VCaP (cell line): ENCODE measurements around the gene CYLD.
A peak's percentile ranks its signal among the peaks of the same experiment; 100 is the strongest.

Experiments used
- H3K27ac ChIP-seq: fragments of 450-650 bp; 2 replicates; pipeline ENCODE4 v1.5.1; 2017
- TF ChIP-seq, protein P1 (sequence below): fragments of 450-650 bp; conservative IDR thresholded peaks from 2 replicates; pipeline ENCODE4 v1.5.1; 2017; ENCODE audit warnings: mild to moderate bottlenecking, moderate library complexity

CYLD gene

DNA sequence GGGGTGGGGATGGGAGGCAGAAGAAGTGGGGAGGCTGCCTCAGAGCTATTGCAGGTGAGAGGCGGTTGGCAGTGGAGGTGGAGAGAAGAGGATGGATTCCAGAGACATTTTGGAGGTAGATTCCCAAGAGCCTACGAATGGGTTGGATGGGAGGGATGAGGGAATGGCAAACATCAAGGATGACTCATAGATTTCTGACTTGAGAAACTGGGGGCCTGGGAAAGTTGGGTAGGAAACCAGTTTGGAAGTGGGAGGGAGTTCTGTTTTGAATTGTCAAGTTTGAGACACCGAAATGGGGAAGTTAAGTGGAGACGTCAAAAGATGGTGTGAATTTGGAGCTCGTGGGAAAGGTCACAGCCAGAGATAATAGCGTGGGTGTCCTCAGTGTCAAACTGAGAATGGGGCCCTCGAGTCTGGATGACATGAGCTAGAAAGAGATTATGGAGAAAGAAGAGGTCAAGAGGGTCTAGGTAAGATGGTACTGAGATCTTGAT, 6.2 kb upstream of the CYLD start:
- no peak overlapping the region for H3K27ac ChIP-seq

DNA sequence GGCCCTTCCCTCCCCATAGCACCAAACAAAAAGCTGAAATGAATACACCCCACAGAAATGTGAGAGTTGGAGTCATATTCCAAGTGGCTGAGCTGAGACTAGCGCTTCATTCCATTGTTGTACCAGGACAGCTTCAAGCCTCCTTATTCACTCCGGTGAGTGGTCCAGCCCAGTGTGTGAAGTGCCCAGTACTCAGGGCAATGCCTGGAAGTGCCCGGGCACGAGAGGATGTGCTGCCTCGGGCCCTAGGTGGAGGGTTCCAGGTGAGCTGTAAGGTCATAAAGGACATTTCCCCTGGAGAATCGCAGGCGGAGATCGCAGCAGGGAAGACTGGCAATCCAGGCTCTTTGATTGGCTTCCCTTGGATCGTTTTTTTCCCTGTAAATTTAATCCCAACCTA, 5.4 kb upstream of the CYLD start:
- H3K27ac ChIP-seq = no peak overlapping the region
- TF ChIP-seq, protein P1, sequence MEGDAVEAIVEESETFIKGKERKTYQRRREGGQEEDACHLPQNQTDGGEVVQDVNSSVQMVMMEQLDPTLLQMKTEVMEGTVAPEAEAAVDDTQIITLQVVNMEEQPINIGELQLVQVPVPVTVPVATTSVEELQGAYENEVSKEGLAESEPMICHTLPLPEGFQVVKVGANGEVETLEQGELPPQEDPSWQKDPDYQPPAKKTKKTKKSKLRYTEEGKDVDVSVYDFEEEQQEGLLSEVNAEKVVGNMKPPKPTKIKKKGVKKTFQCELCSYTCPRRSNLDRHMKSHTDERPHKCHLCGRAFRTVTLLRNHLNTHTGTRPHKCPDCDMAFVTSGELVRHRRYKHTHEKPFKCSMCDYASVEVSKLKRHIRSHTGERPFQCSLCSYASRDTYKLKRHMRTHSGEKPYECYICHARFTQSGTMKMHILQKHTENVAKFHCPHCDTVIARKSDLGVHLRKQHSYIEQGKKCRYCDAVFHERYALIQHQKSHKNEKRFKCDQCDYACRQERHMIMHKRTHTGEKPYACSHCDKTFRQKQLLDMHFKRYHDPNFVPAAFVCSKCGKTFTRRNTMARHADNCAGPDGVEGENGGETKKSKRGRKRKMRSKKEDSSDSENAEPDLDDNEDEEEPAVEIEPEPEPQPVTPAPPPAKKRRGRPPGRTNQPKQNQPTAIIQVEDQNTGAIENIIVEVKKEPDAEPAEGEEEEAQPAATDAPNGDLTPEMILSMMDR = no peak

More for the DNA sequence above, 6.2 kb upstream of the CYLD start:
- TF ChIP-seq, protein P1 = no peak

DNA sequence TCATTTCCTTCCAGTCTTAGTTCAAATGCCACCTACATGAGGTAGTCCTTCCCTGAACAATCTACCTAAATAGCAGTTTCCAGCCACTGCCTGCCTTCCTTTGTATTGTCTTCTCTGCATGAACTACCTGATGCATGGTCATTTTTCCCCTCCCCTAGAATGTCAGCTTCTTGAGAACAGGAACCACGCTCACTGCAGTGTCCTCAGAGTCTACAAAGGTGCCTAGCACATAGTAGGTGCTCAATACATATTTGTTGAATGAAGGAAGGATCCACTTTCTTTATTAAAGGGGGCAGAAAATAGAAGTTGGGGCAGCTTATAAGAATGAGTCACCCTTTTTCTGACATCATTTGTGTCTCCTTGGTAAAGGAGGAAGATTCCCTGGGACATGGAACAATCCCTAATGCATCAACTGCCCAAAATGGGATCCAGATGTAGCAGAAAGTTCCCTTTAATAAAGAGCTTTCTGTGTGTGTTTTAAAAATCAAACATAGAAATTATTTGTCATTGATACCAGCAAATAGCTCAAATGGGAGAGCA, 4.4 kb upstream of the CYLD start:
- no peak overlapping the region for H3K27ac ChIP-seq

GRCh38 chr16:50739031-50739430, 2.9 kb upstream of the CYLD start:
- no peak overlapping the region for H3K27ac ChIP-seq
- TF ChIP-seq, protein P1 = no peak

More for the DNA sequence above, 4.4 kb upstream of the CYLD start:
- TF ChIP-seq, protein P1 = no peak

GRCh38 chr16:50740736-50741135, 1.1 kb upstream of the CYLD start:
- TF ChIP-seq, protein P1 = no peak

DNA sequence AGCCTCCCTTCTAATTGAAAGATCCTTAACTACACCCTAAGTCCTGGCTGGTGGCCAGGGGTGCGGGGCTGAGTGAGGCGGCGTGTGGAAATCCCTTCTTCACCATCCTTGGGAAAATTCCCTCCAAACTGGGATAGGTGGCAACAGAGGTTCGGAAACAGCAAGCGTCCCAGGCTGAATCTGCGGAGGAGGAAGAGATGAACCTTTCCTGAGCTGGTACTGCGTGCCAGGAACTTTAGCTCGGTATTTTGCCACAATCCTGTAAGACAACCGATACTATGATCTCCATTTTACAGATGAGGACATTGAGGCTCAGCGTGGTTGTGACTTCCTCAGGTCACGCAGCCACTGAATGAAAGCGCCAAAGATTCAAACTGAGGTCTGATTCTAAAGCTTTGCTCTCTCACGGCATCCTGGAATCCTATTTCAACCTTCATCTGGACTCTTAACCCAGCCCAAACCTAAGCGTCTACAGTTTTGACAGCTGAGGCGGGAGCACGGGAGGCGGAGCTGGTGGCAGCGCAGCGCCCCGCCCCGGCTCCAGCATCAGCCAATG, 583 bp upstream of the CYLD start:
- no peak overlapping the region for H3K27ac ChIP-seq
- TF ChIP-seq, protein P1 = no peak

More at GRCh38 chr16:50740736-50741135, 1.1 kb upstream of the CYLD start:
- no peak overlapping the region for H3K27ac ChIP-seq

DNA sequence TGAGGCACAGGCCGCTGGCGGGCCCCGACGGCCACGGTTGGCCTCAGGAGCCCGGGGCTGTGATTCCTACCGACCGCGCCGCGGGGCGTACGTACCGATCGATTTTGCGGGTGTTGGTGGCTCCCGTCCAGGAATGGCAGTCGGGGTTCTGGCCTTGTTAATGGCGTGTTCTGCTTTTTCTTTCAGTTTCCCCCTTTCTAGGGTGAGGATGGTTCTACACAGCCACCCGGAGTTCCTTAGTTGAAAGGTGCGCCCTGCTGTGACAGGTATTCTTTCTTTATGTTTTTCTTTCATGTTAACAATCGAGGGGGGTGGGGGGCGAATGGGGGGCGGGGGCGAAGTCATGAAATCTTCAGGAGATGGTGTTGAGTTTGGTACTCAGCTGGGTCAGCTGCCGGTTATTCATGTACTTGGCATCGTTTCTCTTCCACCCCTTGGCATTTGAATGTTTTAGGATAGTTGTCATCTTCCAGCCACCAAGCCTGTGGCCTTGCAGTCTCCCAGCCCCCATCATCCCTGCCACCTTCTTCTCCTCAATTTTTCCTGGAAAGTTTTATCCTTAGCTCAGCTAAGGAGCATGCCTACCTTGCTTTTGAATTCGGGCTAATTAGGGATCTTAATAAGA, 802 bp downstream of the CYLD start:
- H3K27ac ChIP-seq = peak overlapping the region; percentile 60; the same call in 1 of the 2 replicates
- TF ChIP-seq, protein P1 = no peak
